ENCODE results near the gene ENKD1. TPM values are rescaled to one million over a fixed set of nuclear protein-coding genes. Genes with fewer than 3 reads are reported as not detected.

ENKD1 gene
- total RNA-seq, 1 experiment from 2014 or later = 23.1 TPM

GRCh38 chr16:67679935-67680897, 13.7 kb upstream of the ENKD1 start:
- no peak for DNase-seq (ENCODE audit: low read depth)

- no peak for DNase-seq (ENCODE audit: low read depth)
Observed at GRCh38 chr16:67678354-67679023, 11.9 kb upstream of the ENKD1 start.

DNA sequence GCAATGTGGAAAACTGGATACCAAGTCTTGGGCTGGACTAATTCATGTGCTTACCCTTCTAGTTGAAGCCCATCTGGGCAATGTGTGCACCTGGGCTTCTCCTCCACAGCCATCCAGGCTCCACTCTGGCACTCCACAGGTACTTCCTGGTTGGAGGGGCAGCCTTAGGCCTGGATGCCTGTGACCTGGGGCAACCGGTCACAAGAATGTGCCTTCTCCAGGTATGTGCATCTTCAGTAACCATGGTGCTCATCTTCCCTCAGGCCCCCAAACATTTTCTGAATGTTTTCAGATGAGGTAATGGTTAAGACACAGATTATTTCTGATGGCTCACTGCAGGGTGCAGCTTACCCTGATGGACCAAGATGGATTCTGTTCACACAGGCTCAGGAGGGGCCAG, 11.2 kb upstream of the ENKD1 start:
- no peak for DNase-seq (ENCODE audit: low read depth)

DNA sequence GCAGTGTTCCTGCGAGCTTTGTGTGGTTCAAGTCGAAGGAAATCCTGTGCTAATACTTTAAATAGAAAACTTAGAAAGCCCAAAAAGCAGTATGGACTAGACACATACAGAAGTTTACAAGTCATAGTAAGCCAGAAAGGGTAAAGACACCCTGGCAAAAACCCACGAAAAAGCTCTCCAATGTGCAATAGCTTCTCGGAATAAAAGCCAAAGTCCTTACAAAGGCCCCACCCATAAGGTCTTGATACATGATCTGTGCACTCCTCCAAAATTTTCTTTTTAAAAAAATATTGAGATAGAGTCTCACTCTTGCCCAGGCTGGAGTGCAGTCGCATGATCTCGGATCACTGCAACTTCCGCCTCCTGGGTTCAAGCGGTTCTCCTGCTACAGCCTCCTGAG, 10.4 kb upstream of the ENKD1 start:
- no peak for DNase-seq (ENCODE audit: low read depth)

DNA sequence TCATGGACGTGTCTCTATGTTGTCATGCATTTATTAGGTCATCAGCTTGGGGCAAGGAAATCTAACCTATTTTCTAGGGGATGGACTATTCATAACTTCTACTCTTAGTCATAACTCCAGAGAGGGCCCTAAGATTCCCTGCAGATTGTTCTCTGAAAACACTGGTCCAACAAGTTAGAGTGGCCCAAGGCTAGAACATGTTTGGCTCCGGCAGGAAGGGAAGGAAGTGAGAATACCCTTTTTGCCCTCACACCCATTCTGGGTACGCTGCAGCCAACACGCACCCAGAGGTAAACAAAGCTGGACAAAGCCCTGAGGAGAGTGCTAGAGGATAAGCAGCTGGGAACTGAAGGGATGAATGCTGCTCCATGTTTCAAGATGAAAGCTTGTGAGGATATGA, 10.0 kb upstream of the ENKD1 start:
- DNase-seq (ENCODE audit: low read depth) = no peak

DNA sequence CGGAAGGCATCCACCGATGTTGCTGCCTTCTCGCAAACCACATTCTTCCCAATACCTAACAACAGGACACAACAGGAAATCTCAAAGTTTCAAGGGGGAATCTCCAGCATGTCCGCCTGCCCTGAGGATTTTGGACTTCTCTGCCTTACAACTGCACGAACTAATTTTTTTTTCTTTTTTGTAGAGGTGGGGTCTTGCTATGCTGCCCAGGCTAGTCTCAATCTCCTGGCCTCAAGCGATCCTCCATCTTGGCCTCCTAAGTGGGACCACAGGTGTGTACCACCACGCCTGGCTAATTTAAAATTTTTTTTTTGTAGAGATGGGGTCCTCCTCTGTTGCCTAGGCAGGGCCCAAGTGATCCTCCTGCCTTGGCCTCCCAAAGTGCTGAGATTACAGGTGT, 9.4 kb upstream of the ENKD1 start:
- DNase-seq (ENCODE audit: low read depth) = no peak

- no peak for DNase-seq (ENCODE audit: low read depth)
Observed at GRCh38 chr16:67675579-67675935, 9.0 kb upstream of the ENKD1 start.

DNA sequence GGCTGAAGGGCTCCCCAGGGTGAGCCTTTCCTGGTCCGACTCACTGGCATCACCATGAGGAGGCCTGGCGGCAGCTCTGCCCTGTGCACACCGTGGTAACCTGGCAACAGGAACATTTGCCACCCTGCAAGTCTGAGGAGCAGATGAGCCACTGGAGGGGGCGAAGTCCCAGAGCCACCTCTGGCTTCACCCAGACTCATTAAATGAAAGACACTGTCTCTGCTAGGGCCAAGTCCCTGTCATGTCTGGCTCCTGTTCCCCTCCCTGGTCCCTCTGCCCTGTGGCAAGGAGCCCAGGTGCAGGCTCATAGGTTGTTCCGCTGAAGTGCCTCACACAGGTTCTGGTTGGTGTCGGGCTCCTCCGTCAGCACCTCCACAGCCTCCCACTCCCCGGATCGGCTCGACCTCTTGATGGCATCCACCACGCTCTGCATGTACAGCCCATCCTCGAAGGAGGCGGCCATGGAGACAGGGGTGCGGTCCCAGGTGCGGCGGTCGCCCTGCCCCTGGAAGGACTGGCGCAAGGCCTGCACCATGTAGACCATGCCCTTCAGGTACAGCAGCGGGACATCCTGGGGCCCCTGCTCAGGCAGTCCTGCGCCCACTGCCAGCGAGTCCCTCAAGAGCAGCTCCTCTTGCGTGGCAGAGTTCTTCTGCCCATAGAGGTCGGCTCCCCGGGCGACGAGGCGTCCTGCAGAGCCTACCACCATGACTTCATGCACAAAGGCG, 8.5 kb upstream of the ENKD1 start:
- DNase-seq (ENCODE audit: low read depth) = no peak

- DNase-seq (ENCODE audit: low read depth) = no peak
Observed at GRCh38 chr16:67673712-67674580, 7.4 kb upstream of the ENKD1 start.

- peak; percentile 67 for DNase-seq (ENCODE audit: low read depth)
Observed at GRCh38 chr16:67672739-67673662, 6.5 kb upstream of the ENKD1 start.

DNA sequence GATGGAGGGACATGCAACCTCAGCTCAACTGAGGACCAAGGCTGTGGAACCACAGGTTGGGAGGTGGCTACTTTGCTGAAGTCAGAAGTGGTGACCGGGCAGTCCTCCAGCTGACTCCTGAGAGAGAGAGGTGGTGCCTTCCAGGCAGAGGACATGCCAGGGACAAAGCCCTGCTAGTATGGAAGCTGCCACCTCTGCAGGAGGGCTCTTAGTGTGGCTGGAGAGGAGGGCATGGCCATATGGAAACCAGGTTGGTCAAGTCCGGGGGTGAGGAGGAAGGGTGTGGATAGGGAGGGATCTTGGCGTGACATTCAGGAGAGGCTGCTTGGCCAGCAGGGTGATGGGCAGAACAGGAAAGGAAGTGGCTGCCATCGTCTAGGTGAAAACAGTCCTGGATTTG, 5.8 kb upstream of the ENKD1 start:
- DNase-seq (ENCODE audit: low read depth) = no peak

DNA sequence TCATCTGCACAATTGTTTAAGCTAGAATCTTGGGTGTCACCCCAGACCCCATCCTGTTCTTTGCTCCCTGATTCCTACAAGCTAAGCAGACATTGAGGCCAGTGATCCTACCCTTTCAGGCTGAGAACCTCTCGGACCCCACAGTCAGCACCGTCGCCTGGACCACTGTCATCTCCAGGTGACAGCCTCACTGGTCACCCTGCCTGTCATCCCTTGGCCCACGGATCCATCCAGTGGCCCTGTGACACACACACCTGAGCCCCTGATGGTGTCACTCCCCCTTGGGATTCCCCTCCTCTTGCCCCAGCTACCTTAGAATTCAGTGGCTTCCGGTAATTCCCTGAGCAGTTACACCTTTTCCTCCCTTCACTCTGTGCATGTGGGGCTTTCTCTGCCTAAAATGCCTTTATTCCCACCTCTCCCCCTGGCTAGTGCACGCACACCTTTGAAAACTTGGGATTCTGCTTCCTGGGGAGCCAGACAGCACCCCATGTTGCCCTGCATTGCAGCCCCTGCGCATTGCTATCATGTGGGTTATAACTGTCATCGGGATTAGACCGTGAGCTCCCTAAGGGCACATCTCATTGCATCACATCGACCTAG, 3.0 kb upstream of the ENKD1 start:
- no peak for DNase-seq (ENCODE audit: low read depth)

DNA sequence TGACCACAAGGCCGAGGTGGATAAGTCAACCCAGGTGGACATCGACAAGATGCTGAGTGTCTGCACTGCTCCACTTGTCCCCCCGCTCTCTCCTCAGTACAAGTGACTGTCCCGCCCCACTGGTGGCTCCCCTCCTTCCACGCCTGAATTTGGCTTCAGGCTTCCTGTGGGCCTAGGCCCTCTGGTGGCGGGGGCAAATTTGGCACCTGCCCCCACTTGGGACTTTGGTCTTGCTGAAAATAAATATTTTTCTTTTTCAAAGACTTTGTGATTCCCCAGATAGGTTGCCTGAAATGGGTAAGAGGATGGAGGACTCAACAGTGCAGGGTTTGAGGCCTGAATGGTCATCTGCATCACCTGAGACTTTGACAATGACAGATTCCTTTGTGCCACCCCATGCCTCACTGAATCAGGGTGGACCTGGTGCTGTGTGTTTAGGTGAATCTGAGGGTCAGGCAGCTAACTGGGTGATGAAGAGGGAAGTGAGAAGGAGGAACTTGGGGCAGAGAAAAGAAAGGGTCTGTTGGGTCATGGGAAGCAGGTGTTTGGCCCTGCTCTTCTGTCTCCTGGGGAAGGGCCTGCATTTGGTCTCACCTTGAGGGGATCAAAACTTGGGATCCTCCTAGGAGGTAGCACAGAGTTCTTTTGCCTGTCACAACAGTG, 2.1 kb upstream of the ENKD1 start:
- DNase-seq (ENCODE audit: low read depth) = no peak

GRCh38 chr16:67667817-67668494, 1.4 kb upstream of the ENKD1 start:
- peak; percentile 96 for DNase-seq (ENCODE audit: low read depth)

DNA sequence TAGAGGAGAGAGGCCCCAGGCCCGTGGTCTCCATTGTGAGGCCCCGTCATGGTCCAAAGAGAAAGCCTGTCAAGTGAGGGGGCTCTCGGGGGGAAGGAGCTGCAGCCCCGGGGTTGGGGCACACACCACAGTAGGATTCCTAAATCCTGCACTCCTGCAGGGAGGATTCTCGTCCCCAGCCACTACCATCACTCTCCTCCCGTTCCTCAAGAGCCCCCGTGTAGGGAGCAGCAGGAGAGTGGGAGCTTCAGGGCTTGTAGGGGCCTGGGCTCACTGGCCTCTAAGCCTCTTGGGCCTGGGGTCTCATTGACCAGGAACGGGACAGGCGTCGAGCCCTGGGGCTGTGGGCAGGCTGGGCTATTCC, 885 bp upstream of the ENKD1 start:
- DNase-seq (ENCODE audit: low read depth) = no peak

DNA sequence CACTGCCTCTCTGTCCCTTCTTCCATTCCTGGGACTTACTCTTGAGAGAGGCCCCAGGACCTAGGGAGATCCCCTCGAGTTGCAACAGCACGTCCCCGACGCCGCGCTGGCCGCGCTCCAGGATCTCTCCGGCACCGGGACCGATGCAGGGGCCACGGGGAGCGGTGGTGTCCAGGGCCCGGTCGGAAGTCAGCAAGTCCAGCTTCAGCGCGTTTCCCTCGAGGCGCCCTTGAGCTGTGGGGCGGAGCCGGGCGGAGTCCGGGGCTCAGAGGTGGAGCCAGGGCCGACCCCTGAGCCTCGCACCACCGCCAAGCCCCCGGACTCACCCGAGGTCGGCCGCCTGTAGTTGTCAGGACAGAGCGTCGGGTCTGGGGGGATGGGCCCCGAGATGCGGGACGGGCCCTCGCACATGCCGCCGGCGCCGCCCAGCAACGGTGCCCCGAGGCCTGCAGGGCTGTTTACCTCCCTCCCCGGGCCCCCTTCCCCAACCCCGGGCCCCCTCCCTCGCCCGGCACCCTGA, 458 bp downstream of the ENKD1 start:
- DNase-seq (ENCODE audit: low read depth) = peak; percentile 46

GRCh38 chr16:67665598-67665997, 952 bp downstream of the ENKD1 start:
- no peak for DNase-seq (ENCODE audit: low read depth)

- DNase-seq (ENCODE audit: low read depth) = no peak
Observed at GRCh38 chr16:67664871-67665270, 1.7 kb downstream of the ENKD1 start.

DNA sequence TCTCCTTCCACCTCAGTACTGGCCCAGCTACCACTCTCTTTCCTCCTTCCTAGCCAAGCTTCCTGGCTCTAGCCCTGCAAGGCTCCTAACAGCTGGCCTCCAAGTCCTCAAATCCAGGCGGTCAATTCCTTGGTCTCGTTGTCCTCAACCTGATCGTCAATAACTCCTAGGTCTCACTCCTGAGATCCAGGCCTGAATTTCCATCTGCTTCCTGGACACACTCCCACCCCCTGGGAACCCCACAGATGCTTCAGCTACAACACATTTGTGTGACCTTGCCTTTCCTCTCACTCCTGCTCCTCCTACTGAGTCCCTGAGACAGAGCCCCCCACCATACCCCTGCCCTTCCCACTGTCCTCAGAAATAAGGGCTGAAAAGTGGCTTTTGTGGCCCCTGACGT, 2.3 kb downstream of the ENKD1 start:
- no peak for DNase-seq (ENCODE audit: low read depth)
